Smooth muscle cell of the brain vasculature (primary cell): Measurements from ENCODE around the gene ABCG1.
"Not testable (repeated sequence)": the region's sequence is repeated elsewhere in the genome, so short reads cannot be mapped to it uniquely, and the experiment has no call there.

ENCODE experiments used
- DNase-seq: peaks from one replicate; pipeline ENCODE4 v3.0.0-alpha.2; 2012; ENCODE audit warnings: low read depth, low spot score

Gene ABCG1

DNA sequence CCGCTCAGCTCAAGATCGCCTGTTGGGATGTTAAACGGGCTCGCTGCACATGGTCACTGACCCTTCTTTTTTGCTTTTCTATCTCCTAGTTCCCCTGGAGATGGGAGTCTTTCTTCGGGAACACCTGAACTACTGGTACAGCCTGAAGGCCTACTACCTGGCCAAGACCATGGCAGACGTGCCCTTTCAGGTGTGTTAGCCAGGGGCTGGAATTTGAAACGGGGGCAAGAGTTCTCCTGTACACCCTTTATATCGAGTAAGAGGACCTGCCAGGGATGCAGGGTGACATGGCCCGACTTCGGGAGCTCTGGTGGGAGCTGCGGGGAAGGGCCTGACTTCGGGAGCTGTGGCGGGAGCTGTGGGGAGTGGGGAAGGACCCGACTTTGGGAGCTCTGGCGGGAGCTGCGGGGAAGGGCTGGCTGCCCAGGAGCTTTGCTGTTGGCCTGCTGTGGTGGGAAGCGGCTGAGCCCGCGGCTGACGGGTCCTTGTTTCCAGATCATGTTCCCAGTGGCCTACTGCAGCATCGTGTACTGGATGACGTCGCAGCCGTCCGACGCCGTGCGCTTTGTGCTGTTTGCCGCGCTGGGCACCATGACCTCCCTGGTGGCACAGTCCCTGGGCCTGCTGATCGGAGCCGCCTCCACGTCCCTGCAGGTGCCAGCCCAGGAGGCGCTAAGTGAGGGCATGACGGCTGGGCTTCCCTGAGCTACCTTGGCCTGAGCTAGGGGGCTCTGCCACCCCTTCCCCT lies 72.2 kb downstream of the ABCG1 start:
- no peak for DNase-seq

DNA sequence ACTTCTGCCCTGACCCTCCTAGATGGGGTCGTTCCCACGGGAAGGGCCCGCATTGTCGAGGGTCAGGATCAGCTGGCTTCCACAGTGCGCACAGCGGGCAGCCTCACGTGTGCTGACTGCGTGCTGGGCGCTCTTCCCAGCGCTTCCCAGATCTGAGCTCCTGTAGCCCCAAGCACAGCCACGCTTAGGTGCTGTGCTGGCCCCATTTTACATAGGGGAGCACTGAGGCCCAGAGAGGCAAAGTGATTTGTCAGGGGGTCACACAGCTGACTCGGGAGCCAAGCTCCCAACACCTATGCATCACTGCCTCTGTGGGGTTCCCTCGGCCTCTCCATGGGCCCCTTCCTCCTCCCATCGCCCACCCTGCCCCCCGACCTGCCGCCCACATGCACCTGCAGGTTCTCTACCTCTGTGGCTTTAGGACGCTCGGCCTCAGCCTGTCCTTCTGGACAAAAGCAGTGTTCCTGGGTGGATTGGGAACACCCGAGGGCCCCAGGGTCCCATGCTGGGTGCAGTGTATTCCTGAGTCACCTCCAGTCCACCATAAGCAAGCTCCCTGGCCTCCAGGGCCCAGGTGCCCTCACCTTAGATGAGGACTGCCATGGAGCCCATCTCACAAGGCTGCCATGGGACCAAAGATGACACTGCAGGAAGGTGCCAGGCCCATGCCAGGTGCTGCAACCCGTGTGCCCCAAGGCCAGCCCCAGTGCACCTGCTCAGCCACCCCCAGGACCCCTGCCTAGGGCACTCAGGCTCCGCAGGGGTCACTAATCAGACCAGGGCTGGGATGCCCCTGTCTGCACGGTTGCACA lies 73.0 kb downstream of the ABCG1 start:
- no peak for DNase-seq

DNA sequence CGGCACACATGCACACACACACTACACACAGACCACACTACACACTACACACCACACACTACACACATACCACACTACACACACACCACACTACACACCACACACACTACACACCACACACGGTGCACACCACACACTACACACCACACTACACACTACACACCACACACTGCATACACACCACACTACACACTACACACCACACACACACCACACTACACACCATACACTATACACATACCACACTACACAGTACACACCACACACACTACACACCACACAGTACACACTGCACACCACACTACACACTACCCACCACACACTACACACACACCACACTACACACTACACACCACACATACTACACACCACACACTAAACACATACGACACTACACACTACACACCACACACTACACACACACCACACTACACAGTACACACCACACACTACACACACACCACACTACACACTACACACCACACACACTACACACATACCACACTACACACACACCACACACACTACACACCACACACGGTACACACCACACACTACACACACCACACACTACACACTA lies 73.7 kb downstream of the ABCG1 start:
- not testable (repeated sequence) for DNase-seq

DNA sequence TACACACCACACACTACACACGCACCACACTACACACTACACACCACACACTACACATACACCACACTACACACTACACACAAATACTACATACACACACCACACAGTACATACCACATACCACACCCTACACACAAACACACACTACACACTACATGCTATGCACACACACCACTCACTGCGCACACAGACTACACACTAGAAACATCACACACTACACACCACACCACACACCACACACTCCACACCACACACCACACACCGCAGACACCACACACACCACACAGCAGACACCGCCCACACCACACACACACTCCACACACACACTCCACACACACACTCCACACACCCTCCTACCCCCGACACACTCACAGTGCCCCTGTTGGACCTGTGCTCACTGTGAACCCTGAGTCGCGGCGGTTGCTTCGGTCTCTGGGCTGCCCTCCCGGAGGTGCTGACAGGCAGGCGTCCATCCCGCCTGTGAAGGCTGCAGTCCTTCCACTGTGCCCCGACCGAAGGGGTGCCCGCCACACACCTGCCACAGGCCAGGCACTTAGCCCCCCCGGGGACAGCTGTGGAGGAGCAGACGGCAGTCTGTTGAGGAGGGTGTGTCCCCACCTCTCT lies 74.8 kb downstream of the ABCG1 start:
- no peak for DNase-seq

DNA sequence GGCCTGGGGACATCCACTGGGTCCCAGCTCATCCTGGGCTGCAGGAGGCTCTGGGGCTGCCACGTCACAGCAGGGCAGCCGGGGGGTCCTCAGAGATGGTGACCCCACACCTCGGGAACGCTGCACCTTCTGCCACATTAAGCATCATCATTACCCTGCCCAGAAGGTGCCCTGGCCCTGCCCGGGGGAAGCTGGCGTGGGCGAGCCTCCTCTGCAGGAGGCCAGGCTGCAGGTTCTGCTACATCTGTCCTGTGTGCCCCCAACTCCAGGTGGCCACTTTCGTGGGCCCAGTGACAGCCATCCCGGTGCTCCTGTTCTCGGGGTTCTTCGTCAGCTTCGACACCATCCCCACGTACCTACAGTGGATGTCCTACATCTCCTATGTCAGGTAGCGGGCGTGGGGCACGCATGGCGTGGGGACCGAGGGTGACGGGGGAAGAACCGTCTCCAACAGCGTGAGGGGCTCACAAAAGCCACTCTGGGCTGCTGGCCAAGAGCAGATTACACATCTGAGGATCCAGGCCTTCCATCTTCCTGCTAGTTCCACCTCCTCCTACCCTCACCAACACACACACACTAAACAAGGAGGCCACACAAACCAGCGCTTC lies 75.4 kb downstream of the ABCG1 start:
- DNase-seq: no peak

DNA sequence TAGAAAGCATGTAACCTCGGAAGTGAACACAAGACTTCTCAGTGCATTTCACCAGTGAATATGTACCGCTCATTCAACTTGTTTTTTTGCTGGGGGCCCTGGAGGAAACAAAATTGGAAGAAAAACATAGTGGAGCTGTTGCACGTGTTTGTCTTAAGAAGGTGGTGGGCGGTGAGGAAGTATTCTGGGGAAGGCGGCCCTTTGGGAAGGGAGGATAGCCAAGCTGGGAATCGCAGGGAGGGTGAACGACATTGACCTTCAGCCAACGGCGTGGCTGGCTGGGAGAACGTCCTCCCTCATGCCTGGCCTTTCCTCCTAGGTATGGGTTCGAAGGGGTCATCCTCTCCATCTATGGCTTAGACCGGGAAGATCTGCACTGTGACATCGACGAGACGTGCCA lies 76.9 kb downstream of the ABCG1 start:
- DNase-seq: no peak

DNA sequence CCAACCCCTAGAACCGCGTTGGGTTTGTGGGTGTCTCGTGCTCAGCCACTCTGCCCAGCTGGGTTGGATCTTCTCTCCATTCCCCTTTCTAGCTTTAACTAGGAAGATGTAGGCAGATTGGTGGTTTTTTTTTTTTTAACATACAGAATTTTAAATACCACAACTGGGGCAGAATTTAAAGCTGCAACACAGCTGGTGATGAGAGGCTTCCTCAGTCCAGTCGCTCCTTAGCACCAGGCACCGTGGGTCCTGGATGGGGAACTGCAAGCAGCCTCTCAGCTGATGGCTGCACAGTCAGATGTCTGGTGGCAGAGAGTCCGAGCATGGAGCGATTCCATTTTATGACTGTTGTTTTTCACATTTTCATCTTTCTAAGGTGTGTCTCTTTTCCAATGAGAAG lies 77.6 kb downstream of the ABCG1 start:
- DNase-seq: no peak

DNA sequence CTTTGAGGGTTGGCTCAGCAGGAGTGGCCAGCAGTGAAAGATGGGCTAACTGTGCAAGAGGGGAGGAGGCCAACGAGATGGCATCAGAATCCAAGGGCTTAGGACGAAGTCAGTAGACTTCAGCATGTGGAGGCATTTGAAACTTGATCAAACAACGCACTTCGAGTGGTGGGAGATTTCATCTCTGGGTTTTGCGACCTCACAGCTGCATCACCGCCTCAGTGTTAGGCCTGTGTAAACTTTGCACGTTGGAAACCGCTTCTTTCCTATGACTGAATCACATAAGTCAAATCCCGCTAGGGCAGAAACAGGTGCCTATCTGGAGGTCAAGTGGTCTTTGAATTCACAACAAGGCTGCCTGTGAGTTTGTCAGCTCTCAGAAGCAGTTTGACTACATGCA lies 78.4 kb downstream of the ABCG1 start:
- no peak for DNase-seq

DNA sequence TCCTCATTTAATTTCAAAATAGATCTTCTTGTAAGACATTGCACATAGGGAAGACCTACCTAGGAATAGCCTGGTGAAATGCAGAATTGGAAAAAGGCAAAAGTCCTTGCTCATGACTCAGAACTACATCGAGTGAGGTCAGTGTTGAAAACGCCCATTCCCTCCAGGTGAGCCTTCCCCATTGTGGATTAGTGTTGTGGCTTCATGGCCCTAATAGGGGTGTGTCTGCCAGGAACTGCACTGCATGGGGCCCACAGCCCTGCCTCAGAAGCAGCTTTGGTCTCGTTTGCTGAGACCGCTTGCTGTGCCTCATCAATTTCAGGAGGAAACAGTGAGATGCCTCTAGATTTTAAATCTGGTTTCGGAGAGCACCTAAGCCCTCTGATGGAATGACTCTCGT lies 79.3 kb downstream of the ABCG1 start:
- DNase-seq: no peak

DNA sequence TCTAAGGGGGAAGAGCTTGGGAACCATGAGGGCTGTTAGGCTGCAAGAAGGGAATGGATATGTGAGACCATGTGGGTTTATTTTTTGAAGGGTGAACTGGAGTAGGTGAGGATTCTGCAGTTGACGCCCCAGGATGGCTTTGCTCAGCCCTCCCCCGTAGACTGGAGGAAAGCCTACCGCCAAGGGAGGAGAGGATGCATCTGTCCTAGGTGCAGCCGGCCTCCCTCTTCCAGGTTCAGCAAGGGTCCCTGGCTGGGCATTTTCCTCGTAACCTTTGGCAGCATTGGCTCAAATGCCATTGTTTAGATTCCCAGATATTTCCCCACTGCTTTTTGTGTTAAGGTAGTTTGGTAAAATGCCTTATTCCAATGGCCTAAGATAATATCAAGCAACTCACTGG lies 79.7 kb downstream of the ABCG1 start:
- DNase-seq: no peak

DNA sequence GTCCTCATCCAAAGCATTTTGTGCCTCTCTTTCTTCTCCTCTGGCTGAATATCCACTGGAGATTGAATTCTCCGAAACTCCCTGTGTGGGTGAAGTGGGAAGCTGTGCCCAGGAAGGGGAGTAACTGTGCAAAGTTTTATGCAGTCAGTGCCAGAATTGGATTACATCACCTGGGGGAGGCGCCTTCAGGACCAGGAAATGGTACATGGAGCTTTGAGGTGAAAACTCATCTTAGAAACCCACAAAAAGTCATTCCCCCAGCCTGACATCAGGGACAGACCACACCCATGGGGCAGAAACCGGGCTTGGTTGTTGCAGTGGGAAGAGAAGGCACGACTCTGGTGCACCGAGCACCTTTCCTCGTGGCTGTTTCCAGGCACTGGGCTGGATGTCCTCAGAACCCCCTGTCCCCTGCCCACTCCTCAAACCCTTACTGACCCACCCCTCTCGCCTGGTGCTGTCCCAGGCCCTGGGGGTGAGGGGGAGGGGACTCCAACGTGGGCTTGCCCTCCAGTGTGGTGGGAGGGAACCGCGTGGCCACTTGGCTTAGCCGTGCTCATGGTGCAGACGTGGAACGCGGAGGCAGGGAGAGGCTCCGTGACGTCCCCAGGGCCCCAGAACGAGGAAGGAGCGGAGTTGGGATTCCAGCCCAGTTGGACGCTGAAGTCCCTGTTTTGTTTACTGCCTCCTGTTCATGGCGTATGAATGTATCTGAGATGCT lies 80.5 kb downstream of the ABCG1 start:
- no peak for DNase-seq

DNA sequence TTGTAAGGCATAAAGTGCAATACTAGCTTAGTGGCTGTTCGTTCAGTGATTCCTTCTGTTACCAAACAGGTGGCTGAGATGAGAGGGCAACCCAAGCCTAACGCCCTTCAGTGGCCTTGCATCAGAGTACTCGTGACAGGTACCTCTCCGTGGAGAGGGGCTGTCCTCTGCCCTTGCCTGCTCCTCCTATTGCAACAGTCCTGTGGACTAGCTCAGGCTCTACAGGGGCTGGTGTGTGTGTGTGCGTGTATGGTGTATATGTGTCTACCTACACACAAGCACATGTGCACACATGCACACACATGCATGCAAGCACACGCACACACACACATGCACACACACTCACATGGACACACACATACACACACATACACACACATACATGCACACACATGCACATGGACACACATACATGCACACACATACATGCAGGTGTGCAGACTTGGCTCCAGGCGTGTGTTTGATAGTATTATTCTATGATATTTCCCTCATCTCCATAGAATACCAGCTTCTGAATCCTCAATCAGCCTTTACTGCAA lies 81.2 kb downstream of the ABCG1 start:
- no peak for DNase-seq

DNA sequence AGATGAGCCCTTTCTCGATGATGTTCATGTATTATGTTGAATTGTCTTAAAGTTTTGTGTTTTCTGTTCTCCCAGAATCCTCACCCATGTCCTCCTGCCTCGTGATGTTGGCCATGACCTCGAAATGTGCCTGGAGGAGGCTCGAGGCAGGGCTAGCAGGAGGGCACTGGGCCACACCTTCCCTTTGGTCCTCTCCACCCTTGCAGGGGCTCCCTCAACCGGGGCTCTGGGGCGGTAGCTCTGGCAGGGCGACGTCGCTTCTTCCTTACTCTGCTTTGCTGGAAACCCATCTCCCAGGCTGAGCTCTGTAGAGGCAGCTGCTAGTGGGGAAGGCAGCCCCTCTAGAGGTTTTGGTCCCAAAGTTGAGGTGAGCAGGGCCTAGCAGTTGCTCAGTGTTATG lies 82.0 kb downstream of the ABCG1 start:
- DNase-seq: no peak

DNA sequence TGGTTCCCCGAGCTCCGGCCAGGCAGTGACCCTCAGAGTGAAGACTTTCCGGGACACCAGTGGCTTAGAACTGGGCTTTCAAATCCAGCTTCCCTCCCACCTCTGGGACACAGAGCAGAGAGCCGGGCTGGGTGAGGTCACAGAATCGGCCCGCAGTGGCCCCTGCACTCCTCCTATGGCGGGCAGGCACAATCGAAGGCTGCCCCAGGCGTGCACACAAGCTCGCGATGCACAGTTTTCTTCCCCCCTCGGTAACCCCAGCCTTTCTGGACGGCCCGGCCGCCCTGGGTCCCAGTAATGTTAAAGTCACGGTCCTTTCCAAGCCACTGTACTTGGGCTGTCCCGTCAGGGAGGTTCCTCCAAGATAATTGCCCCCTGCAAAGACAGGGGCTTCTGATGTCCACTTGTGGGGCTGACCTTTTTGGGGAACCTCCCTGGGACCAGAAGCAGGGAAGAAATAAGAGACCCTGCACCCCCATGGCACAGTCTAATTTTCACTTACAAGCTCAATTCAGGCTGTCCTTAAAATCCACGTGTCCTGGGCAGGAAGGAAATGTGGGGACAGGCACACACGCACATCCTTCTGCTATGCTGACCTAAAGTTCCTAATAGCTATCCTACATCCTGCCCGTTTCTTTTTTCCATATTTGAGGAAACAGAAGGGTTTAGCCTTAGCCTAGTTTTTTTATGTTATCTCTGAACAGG lies 82.6 kb downstream of the ABCG1 start:
- no peak for DNase-seq

DNA sequence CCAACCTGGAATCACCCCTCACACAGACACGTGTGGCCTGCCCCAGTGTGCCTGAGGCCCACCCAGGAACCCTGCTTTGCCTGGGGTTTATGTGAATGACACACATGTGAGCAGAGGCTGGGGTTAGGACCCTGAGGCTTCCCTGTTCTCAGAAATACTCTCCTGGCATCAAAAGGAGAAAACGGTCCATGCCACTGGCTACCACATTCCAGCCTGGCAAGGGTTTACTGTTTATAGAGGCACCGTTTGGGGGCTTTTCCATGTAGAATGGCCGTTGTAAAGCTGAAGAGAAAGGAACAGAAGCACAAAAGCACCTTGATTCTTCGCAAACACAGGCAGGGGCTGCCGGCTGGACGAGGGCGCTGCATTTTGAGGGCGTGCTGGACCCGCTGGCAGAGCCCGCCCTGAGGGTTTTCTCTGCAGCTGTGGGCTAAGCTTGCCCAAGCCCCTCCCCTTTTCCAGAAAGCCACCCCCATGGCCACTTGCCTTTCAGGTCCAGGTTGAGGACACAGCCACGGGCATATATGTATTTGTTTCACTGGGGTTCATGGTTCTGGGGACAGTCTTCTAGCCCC lies 83.2 kb downstream of the ABCG1 start:
- DNase-seq: no peak

DNA sequence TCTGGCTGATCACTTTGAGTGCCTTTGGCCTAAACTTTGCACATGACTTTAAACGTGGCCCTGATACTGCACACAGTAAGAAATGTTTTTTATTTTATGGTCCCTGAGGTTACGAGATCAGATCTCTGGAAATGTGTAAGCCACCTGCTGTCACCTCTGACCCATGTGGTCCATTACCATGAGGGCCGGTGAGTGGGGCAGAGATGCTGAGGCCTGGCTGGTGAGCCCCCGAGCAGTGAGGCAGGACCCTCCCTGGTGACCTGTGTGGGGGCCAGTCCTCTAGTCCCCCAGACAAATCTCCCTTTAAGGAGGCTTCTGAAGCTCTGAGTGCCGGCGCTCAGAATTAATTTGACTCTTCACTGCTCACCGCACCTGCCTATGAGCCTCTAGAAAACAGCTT lies 83.9 kb downstream of the ABCG1 start:
- no peak for DNase-seq

DNA sequence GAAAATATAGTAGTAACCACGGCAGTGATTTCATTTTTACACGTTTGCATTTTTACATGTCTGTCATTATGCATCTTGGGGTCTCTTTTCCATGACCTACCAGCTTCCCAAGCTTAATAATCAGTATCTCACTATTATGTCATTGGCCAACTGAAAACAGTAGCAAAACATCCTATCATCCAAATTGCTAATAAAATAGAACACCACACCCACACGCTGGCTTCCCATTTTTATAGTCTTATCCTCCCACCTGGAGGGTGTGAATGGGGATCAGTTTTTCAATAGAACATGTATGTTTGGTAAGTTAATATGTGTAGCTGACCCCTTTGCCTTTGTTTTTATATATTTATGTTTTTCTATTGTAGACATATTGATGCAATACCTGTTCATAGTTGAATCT lies 84.5 kb downstream of the ABCG1 start:
- DNase-seq: no peak

DNA sequence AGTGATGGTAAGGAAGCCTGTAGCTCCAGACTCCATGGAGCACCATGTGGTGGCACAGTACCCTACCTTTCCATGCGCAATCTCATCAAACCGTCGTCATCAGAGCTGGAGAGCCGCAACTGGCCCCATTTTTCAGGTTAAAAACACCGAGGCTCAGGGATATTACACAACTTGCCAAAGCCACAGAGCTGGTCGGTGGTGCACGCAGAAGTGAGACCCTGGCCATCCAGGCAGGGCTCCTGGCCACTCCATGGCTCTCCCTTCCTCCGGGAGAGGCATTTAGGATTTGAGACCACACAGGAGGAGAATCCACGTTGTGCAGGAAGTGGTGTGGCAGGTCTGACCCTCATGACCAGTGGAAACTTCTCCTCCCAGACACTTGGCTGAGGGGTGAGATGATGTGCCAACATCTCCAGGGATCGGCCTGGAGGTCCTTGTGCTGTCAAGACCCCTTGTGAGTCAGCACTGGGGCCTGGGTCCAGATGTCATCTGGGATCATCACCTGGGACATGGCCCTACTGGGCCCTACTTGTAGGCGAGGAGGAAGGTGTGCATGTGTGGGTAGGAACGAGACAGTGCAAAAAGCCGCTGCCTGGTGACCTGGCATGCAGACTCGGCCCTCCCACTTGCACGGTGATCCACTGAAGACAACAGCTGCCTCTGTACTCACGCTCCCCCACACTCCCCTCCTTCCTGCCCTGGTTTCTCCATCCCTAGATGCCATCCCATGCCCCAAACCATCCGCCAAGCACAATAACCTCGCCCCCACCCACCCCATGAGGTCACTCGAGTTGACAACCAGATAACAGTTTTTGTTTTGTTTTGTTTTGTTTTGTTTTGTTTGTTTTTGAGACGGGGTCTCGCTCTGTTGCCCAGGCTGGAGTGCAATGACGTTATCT lies 85.9 kb downstream of the ABCG1 start:
- no peak for DNase-seq

DNA sequence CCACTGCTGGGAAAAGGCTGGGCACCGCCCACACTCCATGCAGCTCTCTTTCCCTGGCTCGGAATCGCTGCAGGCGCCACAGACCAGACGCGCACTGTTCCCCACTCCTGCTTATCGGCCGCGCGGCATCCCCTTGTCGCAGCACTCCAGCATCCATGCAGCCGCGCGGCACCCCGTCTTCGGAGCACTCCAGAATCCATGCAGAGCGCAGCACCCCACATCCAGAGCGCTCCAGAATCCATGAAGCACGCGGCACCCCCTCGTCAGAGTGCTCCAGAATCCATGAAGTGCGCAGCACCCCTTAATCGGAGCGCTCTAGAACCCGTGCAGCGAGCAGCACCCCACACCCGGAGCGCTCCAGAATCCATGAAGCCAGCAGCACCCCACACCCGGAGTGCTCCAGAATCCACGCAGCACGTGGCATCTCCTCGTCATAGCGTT lies 86.8 kb downstream of the ABCG1 start:
- no peak for DNase-seq
